Endothelial cell of umbilical vein (primary cell): Measurements from ENCODE around the gene DLL4.
A peak's percentile ranks its signal among the peaks of the same experiment; 100 is the strongest.

ENCODE experiments used
- EZH2 ChIP-seq: IDR thresholded peaks from 2 replicates; pipeline ENCODE4 v1.6.1; 2012; ENCODE audit warnings: borderline replicate concordance, low read depth, mild to moderate bottlenecking, moderate library complexity, low read length, inconsistent platforms; ENCODE audit not compliant: severe bottlenecking
- FOS ChIP-seq: IDR thresholded peaks from 2 replicates; pipeline ENCODE4 v1.6.1; 2011; ENCODE audit warnings: mild to moderate bottlenecking, low read length, moderate library complexity, borderline replicate concordance; ENCODE audit not compliant: insufficient read depth
- GATA2 ChIP-seq: IDR thresholded peaks from 2 replicates; pipeline ENCODE4 v1.7.0; 2011; ENCODE audit warnings: low read depth, mild to moderate bottlenecking, moderate library complexity, mixed read lengths, low read length; ENCODE audit not compliant: insufficient read length, insufficient read depth
- JUN ChIP-seq: IDR thresholded peaks from 2 replicates; pipeline ENCODE4 v1.6.1; 2011; ENCODE audit warnings: borderline replicate concordance, low read depth; ENCODE audit not compliant: insufficient read length, insufficient read depth
- MYC ChIP-seq: IDR thresholded peaks from one replicate; pipeline ENCODE4 v1.6.1; 2011; ENCODE audit warnings: mild to moderate bottlenecking, low read depth, low read length
- POLR2A ChIP-seq: IDR thresholded peaks from 2 replicates; pipeline ENCODE4 v1.6.1; 2012; ENCODE audit warnings: low read depth, mild to moderate bottlenecking, control low read depth, low read length
- POLR2AphosphoS5 ChIP-seq: IDR thresholded peaks from 2 replicates; pipeline ENCODE4 v1.6.1; 2012; ENCODE audit warnings: low read depth, mild to moderate bottlenecking, control low read depth, low read length, moderate library complexity; ENCODE audit not compliant: insufficient read depth
- TF ChIP-seq, protein P1 (sequence below), 2 donors: IDR thresholded peaks; 1 replicate in 1 of 2; 2 replicates in 1 of 2; pipeline ENCODE4 v1.5.1; 2011; ENCODE audit warnings: low read length in 2 of 2, mild to moderate bottlenecking in 2 of 2, moderate library complexity in 2 of 2, control low read depth in 1 of 2, inconsistent platforms in 1 of 2, low read depth in 1 of 2; ENCODE audit not compliant: insufficient read depth in 1 of 2; ENCODE audit errors: extremely low read depth in 1 of 2
- TF ChIP-seq, protein P2 (sequence below): IDR thresholded peaks from 2 replicates; pipeline ENCODE4 v1.6.1; 2011; ENCODE audit not compliant: insufficient read depth, insufficient read length

DNA sequence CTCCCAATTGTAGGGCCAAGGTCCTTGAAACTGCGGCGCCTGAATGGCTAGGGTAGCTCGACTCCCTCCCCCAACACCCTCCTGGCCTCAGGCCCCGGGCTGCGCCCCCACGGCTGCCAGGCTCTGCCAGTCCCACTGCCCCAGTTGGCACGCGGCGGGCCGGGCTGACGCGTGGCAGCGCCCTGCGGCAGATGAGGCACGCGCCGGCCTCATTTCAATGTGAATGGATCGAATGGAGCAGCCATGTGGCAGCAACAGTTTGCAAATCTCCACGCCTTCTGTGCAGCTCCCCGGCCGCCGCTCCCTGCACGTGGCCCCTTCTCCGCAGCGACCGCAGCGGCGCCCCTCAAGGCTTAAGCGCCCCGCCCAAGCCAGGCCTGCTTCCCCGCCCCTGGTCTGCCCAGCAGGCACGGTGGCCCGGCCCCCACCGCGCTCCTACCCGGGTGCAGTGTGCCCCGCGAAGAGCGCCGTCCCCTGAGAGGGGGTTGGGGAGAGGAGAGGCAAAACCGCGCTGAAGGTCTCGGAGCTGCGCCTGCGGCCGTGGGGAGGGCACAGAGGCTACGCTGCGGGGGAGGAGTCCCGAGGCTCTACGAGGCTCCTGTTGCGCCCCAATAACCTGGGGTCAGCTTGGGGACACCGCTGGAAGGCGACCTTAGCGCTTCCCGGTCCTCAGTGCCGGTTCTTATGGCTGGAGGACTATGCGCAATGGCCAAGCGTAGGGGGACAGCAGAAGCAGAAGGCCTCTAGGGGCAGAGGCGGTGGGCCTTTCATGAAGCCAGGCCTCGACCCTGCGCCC is 3.1 kb upstream of the DLL4 start:
- TF ChIP-seq, protein P1, sequence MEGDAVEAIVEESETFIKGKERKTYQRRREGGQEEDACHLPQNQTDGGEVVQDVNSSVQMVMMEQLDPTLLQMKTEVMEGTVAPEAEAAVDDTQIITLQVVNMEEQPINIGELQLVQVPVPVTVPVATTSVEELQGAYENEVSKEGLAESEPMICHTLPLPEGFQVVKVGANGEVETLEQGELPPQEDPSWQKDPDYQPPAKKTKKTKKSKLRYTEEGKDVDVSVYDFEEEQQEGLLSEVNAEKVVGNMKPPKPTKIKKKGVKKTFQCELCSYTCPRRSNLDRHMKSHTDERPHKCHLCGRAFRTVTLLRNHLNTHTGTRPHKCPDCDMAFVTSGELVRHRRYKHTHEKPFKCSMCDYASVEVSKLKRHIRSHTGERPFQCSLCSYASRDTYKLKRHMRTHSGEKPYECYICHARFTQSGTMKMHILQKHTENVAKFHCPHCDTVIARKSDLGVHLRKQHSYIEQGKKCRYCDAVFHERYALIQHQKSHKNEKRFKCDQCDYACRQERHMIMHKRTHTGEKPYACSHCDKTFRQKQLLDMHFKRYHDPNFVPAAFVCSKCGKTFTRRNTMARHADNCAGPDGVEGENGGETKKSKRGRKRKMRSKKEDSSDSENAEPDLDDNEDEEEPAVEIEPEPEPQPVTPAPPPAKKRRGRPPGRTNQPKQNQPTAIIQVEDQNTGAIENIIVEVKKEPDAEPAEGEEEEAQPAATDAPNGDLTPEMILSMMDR (IDR thresholded peaks at IDR 0.05; ENCODE audit: extremely low read depth in 1 of 2, insufficient read depth in 1 of 2, low read depth in 1 of 2, low read length in 2 of 2): no peak
- TF ChIP-seq POLR2A (no peak), EZH2 (peak; percentile 76), JUN (no peak), POLR2AphosphoS5 (no peak), FOS (no peak), GATA2 (no peak), MYC (no peak)
- TF ChIP-seq, protein P2, sequence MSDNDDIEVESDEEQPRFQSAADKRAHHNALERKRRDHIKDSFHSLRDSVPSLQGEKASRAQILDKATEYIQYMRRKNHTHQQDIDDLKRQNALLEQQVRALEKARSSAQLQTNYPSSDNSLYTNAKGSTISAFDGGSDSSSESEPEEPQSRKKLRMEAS: no peak
